Left ventricle myocardium superior (tissue), 1 donor: ENCODE measurements around the gene SLC41A3. TPM values are rescaled to one million over a fixed set of nuclear protein-coding genes. Genes with fewer than 3 reads are reported as not detected.
A peak's percentile ranks its signal among the peaks of the same experiment; 100 is the strongest.
"Not testable (repeated sequence)": the region's sequence is repeated elsewhere in the genome, so short reads cannot be mapped to it uniquely, and the experiment has no call there.

Source experiments
- ATAC-seq: fragments of 200-7000 bp; cut with Tn5 transposase; one replicate; pipeline ENCODE4 v1.9.1; 2020; ENCODE audit warnings: mild to moderate bottlenecking, moderate library complexity
- DNase-seq: peaks from one replicate; pipeline ENCODE4 v3.0.0-alpha.2; 2020
- intact Hi-C: fragments of 100-400 bp; cut with micrococcal nuclease; formaldehyde crosslinking; loops from one replicate; pipeline ENCODE4 v1.11.0; 2022
- total RNA-seq: library from RNA; stranded (reverse); fragmentation: NEBNext Ultra II Directional; extraction: Animal tissue kit (Norgen Biotek cat#: 25700); gene quantifications from one replicate; pipeline ENCODE4 v1.2.1, GENCODE V29; 2021
- donor health status: DM: no; HTN: yes; CAD: no; lungs with severe emphysema.

SLC41A3 gene
- total RNA-seq, 1 donor from 2014 or later: 35.4 TPM

GRCh38 chr3:125976003-125976390, 107.9 kb downstream of the SLC41A3 start:
- ATAC-seq, intact Hi-C loops, DNase-seq: not testable (repeated sequence)

GRCh38 chr3:125975245-125976002, 108.5 kb downstream of the SLC41A3 start:
- intact Hi-C loops: not testable (repeated sequence)

GRCh38 chr3:125971997-125972944, 111.7 kb downstream of the SLC41A3 start:
- peak; percentile 35 for DNase-seq
- intact Hi-C loops: not testable (repeated sequence)
- ATAC-seq: peak; percentile 78

More at GRCh38 chr3:125975245-125976002, 108.5 kb downstream of the SLC41A3 start:
- not testable (repeated sequence) for DNase-seq
- ATAC-seq: peak; percentile 57

- intact Hi-C loops, DNase-seq: not testable (repeated sequence)
- peak; percentile 86 for ATAC-seq
Measured at GRCh38 chr3:125968701-125969592, 115.0 kb downstream of the SLC41A3 start, which contains the start of gene ROPN1B. ROPN1B (plus strand) TSS chr3:125969178; CDS start chr3:125972055, 2,877 bp downstream.

GRCh38 chr3:125968121-125968520, 115.8 kb downstream of the SLC41A3 start:
- DNase-seq, intact Hi-C loops, ATAC-seq: not testable (repeated sequence)

GRCh38 chr3:125967156-125967555, 116.8 kb downstream of the SLC41A3 start:
- DNase-seq (no peak), ATAC-seq (no peak)
- intact Hi-C loops: no loop called here

GRCh38 chr3:125965505-125965904, 118.4 kb downstream of the SLC41A3 start:
- intact Hi-C loops: no loop called here

GRCh38 chr3:125963834-125964233, 120.1 kb downstream of the SLC41A3 start:
- intact Hi-C loops, DNase-seq, ATAC-seq: not testable (repeated sequence)

More at GRCh38 chr3:125965505-125965904, 118.4 kb downstream of the SLC41A3 start:
- DNase-seq: no peak
- no peak for ATAC-seq

- DNase-seq (no peak), ATAC-seq (no peak)
- intact Hi-C loops: no loop called here
Measured at GRCh38 chr3:125961289-125961589, 122.7 kb downstream of the SLC41A3 start.

GRCh38 chr3:125960456-125961288, 123.3 kb downstream of the SLC41A3 start:
- intact Hi-C loops: no loop called here
- ATAC-seq (no peak), DNase-seq (no peak)

- intact Hi-C loops: no loop called here
- no peak for DNase-seq
- ATAC-seq: no peak
Measured at GRCh38 chr3:125960066-125960424, 123.9 kb downstream of the SLC41A3 start.

- intact Hi-C loops: no loop called here
- ATAC-seq (peak; percentile 11), DNase-seq (peak; percentile 25)
Measured at GRCh38 chr3:125959317-125960065, 124.4 kb downstream of the SLC41A3 start.

GRCh38 chr3:125958511-125959316, 125.2 kb downstream of the SLC41A3 start:
- ATAC-seq (peak; percentile 20), DNase-seq (peak; percentile 26)
- intact Hi-C loops: no loop called here

GRCh38 chr3:125957674-125958510, 126.0 kb downstream of the SLC41A3 start:
- intact Hi-C loops: no loop called here
- DNase-seq: peak; percentile 61
- ATAC-seq: peak; percentile 83

- DNase-seq, ATAC-seq, intact Hi-C loops: not testable (repeated sequence)
Measured at GRCh38 chr3:125957020-125957419, 126.9 kb downstream of the SLC41A3 start.
